ENCODE results near the gene GMDS. TPM values are rescaled to one million over a fixed set of nuclear protein-coding genes. Genes with fewer than 3 reads are reported as not detected.

GMDS gene
- total RNA-seq, 2 experiments from 2014 or later, result 13.9 to 16.4 TPM

GRCh38 chr6:1749041-1749440 lies 496.4 kb downstream of the GMDS start:
- H3K4me3 Mint-ChIP-seq, result no peak overlapping the region
- H3K27ac Mint-ChIP-seq, result no peak overlapping the region
- ChIA-PET POLR2A (no interaction called here), CTCF (no interaction called here)
- no peaks in the 10 kb centered on the region for H3K4me1 ChIP-seq (ENCODE audit: insufficient read depth, low read length)
- intact Hi-C loops (cut with DNase I, micrococcal nuclease), result no loop called here
- H3K36me3 ChIP-seq (ENCODE audit: insufficient read depth, low read length), result no peaks in the 10 kb centered on the region
- H3K27ac ChIP-seq (ENCODE audit: low read depth in 1 of 2, low read length in 2 of 2), result no peak overlapping the region
- no peak overlapping the region for H3K4me3 ChIP-seq (ENCODE audit: low read length)
- peaks cover 23% of the 10 kb centered on the region for H3K36me3 Mint-ChIP-seq (ENCODE audit: low read depth)
- H3K27me3 ChIP-seq (ENCODE audit: control insufficient read depth in 1 of 2, insufficient read depth in 2 of 2, low read length in 2 of 2), result no peaks in the 10 kb centered on the region
- no peak for DNase-seq
- peaks cover 3% of the 10 kb centered on the region for H3K9me3 Mint-ChIP-seq
- no peak for ATAC-seq (ENCODE audit: poor library complexity)
- no peaks in the 10 kb centered on the region for H3K4me1 Mint-ChIP-seq (ENCODE audit: low read depth)
- TF ChIP-seq CTCF (IDR thresholded peaks at IDR 0.05), result no peak
- peaks cover 0 to 14% of the 10 kb centered on the region in 2 experiments for H3K9me3 ChIP-seq (ENCODE audit: control insufficient read depth in 1 of 2, insufficient read depth in 1 of 2, low read length in 2 of 2)
- H3K27me3 Mint-ChIP-seq, result no peaks in the 10 kb centered on the region

GRCh38 chr6:1747531-1747930 lies 497.9 kb downstream of the GMDS start:
- ChIA-PET CTCF (interaction anchor here (1.2 kb wide), 1 partner anchor 9 kb away, joined by 4 read pairs; no protein-coding TSS in a partner anchor), POLR2A (no interaction called here)
- no peak for ATAC-seq (ENCODE audit: poor library complexity)
- no peaks in the 10 kb centered on the region for H3K4me1 Mint-ChIP-seq (ENCODE audit: low read depth)
- H3K27ac Mint-ChIP-seq, result no peak overlapping the region
- H3K27me3 ChIP-seq (ENCODE audit: control insufficient read depth in 1 of 2, insufficient read depth in 2 of 2, low read length in 2 of 2), result no peaks in the 10 kb centered on the region
- no peak overlapping the region for H3K4me3 ChIP-seq (ENCODE audit: low read length)
- peaks cover 0 to 14% of the 10 kb centered on the region in 2 experiments for H3K9me3 ChIP-seq (ENCODE audit: control insufficient read depth in 1 of 2, insufficient read depth in 1 of 2, low read length in 2 of 2)
- H3K4me1 ChIP-seq (ENCODE audit: insufficient read depth, low read length), result no peaks in the 10 kb centered on the region
- peaks cover 12% of the 10 kb centered on the region for H3K36me3 Mint-ChIP-seq (ENCODE audit: low read depth)
- H3K4me3 Mint-ChIP-seq, result no peak overlapping the region
- intact Hi-C loops (cut with DNase I, micrococcal nuclease), result no loop called here
- no peaks in the 10 kb centered on the region for H3K27me3 Mint-ChIP-seq
- H3K27ac ChIP-seq (ENCODE audit: low read depth in 1 of 2, low read length in 2 of 2), result no peak overlapping the region
- no peaks in the 10 kb centered on the region for H3K36me3 ChIP-seq (ENCODE audit: insufficient read depth, low read length)
- no peak for TF ChIP-seq CTCF (IDR thresholded peaks at IDR 0.05)
- no peaks in the 10 kb centered on the region for H3K9me3 Mint-ChIP-seq
- no peak for DNase-seq

GRCh38 chr6:1747003-1747402 lies 498.4 kb downstream of the GMDS start:
- no peaks in the 10 kb centered on the region for H3K4me1 Mint-ChIP-seq (ENCODE audit: low read depth)
- no peaks in the 10 kb centered on the region for H3K9me3 Mint-ChIP-seq
- H3K36me3 Mint-ChIP-seq (ENCODE audit: low read depth), result peaks cover 10% of the 10 kb centered on the region
- Histone ChIP-seq H3K4me1 (ENCODE audit: insufficient read depth, low read length) (no peaks in the 10 kb centered on the region), H3K27me3 (ENCODE audit: control insufficient read depth in 1 of 2, insufficient read depth in 2 of 2, low read length in 2 of 2) (no peaks in the 10 kb centered on the region), H3K4me3 (ENCODE audit: low read length) (no peak overlapping the region), H3K9me3 (ENCODE audit: control insufficient read depth in 1 of 2, insufficient read depth in 1 of 2, low read length in 2 of 2) (peaks cover 0 to 14% of the 10 kb centered on the region in 2 experiments), H3K27ac (ENCODE audit: low read depth in 1 of 2, low read length in 2 of 2) (no peak overlapping the region), H3K36me3 (ENCODE audit: insufficient read depth, low read length) (no peaks in the 10 kb centered on the region)
- no peak for TF ChIP-seq CTCF (IDR thresholded peaks at IDR 0.05)
- POLR2A ChIA-PET, result no interaction called here
- CTCF ChIA-PET, result interaction anchor here (1.2 kb wide), 1 partner anchor 10 kb away, joined by 4 read pairs; no protein-coding TSS in a partner anchor
- H3K27ac Mint-ChIP-seq, result no peak overlapping the region
- DNase-seq (no peak), ATAC-seq (ENCODE audit: poor library complexity) (no peak)
- intact Hi-C loops (cut with DNase I, micrococcal nuclease), result no loop called here
- H3K4me3 Mint-ChIP-seq, result no peak overlapping the region
- no peaks in the 10 kb centered on the region for H3K27me3 Mint-ChIP-seq

Data from CD4-positive, alpha-beta T cell (primary cell).